GM03348 (cell line): Measurements from ENCODE around the gene NPHS2.
"Not testable (repeated sequence)": the region's sequence is repeated elsewhere in the genome, so short reads cannot be mapped to it uniquely, and the experiment has no call there.

Experiments used
- DNase-seq: peaks from one replicate; pipeline ENCODE4 v3.0.0; 2012; ENCODE audit warnings: low spot score

The NPHS2 gene

GRCh38 chr1:179547021-179547535, 28.7 kb downstream of the NPHS2 start:
- DNase-seq = no peak

GRCh38 chr1:179545321-179545720, 30.4 kb downstream of the NPHS2 start:
- DNase-seq = no peak

GRCh38 chr1:179541774-179542173, 34.0 kb downstream of the NPHS2 start:
- no peak for DNase-seq

- DNase-seq = no peak
Observed at GRCh38 chr1:179530352-179530751, 45.4 kb downstream of the NPHS2 start.

- no peak for DNase-seq
Observed at GRCh38 chr1:179529482-179530195, 46.1 kb downstream of the NPHS2 start.

GRCh38 chr1:179518544-179518943, 57.2 kb downstream of the NPHS2 start:
- DNase-seq = not testable (repeated sequence)

- DNase-seq = no peak
Observed at GRCh38 chr1:179516976-179517705, 58.6 kb downstream of the NPHS2 start.

GRCh38 chr1:179510038-179510437, 65.7 kb downstream of the NPHS2 start:
- DNase-seq = no peak

GRCh38 chr1:179509384-179509783, 66.4 kb downstream of the NPHS2 start:
- DNase-seq = no peak

- no peak for DNase-seq
Observed at GRCh38 chr1:179506199-179506598, 69.5 kb downstream of the NPHS2 start.
